BJ (cell line): Measurements from ENCODE around the gene CXCL5. TPM values are rescaled to one million over a fixed set of nuclear protein-coding genes. Genes with fewer than 3 reads are reported as not detected.
A peak's percentile ranks its signal among the peaks of the same experiment; 100 is the strongest.

Experiments used
- CTCF ChIA-PET: fragments of 350-600 bp; formaldehyde crosslinking; extraction: SDS; loops from one replicate; lab custom pipeline; 2021; ENCODE audit warnings: antibody characterized with exemption, inconsistent platforms; lab: Yijun Ruan, JAX
- POLR2A ChIA-PET: fragments of 300-600 bp; sonication (Branson Sonifier 250); formaldehyde crosslinking; extraction: SDS; loops from one replicate; lab custom pipeline; 2021; ENCODE audit warnings: antibody characterized with exemption; lab: Charles Lee
- DNase-seq: peaks from one replicate; pipeline ENCODE4 v3.0.0-alpha.2; 2011; ENCODE audit warnings: low read depth
- H3K27me3 ChIP-seq: 2 replicates; pipeline ENCODE4 v1.6.0; 2011; ENCODE audit warnings: low read length; ENCODE audit not compliant: control insufficient read depth, insufficient read depth
- H3K36me3 ChIP-seq: 2 replicates; pipeline ENCODE4 v1.5.1; 2011; ENCODE audit warnings: low read length; ENCODE audit not compliant: control insufficient read depth, insufficient read depth
- H3K4me3 ChIP-seq: 2 replicates; pipeline ENCODE4 v1.5.1; 2011; ENCODE audit warnings: low read depth, mild to moderate bottlenecking, control low read depth, low read length
- CTCF ChIP-seq: IDR thresholded peaks from 2 replicates; pipeline ENCODE4 v1.5.1; 2011; ENCODE audit warnings: low read depth, mild to moderate bottlenecking, control low read depth, inconsistent platforms, low read length, moderate library complexity; ENCODE audit not compliant: insufficient read depth
- polyA plus RNA-seq: library from polyadenylated mRNA; depleted of rRNA; stranded (reverse); fragments of >200 nt; gene quantifications from 2 replicates; pipeline ENCODE4 v1.2.3, GENCODE V29; 2011

The CXCL5 gene
- polyA plus RNA-seq, 1 experiment: 0.18 TPM

GRCh38 chr4:73978886-73979285 lies 19.6 kb downstream of the CXCL5 start:
- DNase-seq: peak; percentile 64
- H3K4me3 ChIP-seq: no peak overlapping the region
- no peaks in the 10 kb centered on the region for H3K36me3 ChIP-seq
- CTCF ChIA-PET: no interaction called here
- POLR2A ChIA-PET: interaction anchor here (0.8 kb wide), 1 partner anchor 60 kb away, joined by 4 read pairs; the partner anchor contains the start of gene CXCL3
- no peak for TF ChIP-seq CTCF
- H3K27me3 ChIP-seq: no peaks in the 10 kb centered on the region

GRCh38 chr4:73976716-73977115 lies 21.8 kb downstream of the CXCL5 start:
- Histone ChIP-seq H3K36me3 (no peaks in the 10 kb centered on the region), H3K27me3 (no peaks in the 10 kb centered on the region), H3K4me3 (no peak overlapping the region)
- no peak for DNase-seq
- POLR2A ChIA-PET: no interaction called here
- TF ChIP-seq CTCF: no peak
- CTCF ChIA-PET: interaction anchor here (0.8 to 2.0 kb wide), 6 partner anchors 8 to 247 kb away, joined by 3 to 8 read pairs (median 3); no protein-coding TSS in a partner anchor

- no peak for TF ChIP-seq CTCF
- CTCF ChIA-PET: interaction anchor here (0.8 to 2.0 kb wide), 5 partner anchors 8 to 246 kb away, joined by 3 to 8 read pairs (median 3); no protein-coding TSS in a partner anchor
- POLR2A ChIA-PET: no interaction called here
- H3K4me3 ChIP-seq: no peak overlapping the region
- no peak for DNase-seq
- H3K36me3 ChIP-seq: no peaks in the 10 kb centered on the region
- H3K27me3 ChIP-seq: no peaks in the 10 kb centered on the region
Measured at GRCh38 chr4:73976217-73976616, 22.3 kb downstream of the CXCL5 start.

- no peak for TF ChIP-seq CTCF
- Histone ChIP-seq H3K36me3 (no peaks in the 10 kb centered on the region), H3K27me3 (no peaks in the 10 kb centered on the region), H3K4me3 (no peak overlapping the region)
- POLR2A ChIA-PET: no interaction called here
- no peak for DNase-seq
- CTCF ChIA-PET: no interaction called here
Measured at GRCh38 chr4:73974352-73974751, 24.1 kb downstream of the CXCL5 start.

- DNase-seq: no peak
- no peak overlapping the region for H3K4me3 ChIP-seq
- ChIA-PET CTCF (interaction anchor here (0.5 kb wide), 1 partner anchor 172 kb away, joined by 3 read pairs; no protein-coding TSS in a partner anchor), POLR2A (no interaction called here)
- no peaks in the 10 kb centered on the region for H3K36me3 ChIP-seq
- no peak for TF ChIP-seq CTCF
- H3K27me3 ChIP-seq: peaks cover 2% of the 10 kb centered on the region; the same call in 1 of the 2 replicates
Measured at GRCh38 chr4:73970945-73971344, 27.5 kb downstream of the CXCL5 start.
